Measurements from ENCODE around the gene MYCT1. TPM values are rescaled to one million over a fixed set of nuclear protein-coding genes. Genes with fewer than 3 reads are reported as not detected.

The MYCT1 gene
- total RNA-seq, 1 experiment from 2014 or later = not detected

DNA sequence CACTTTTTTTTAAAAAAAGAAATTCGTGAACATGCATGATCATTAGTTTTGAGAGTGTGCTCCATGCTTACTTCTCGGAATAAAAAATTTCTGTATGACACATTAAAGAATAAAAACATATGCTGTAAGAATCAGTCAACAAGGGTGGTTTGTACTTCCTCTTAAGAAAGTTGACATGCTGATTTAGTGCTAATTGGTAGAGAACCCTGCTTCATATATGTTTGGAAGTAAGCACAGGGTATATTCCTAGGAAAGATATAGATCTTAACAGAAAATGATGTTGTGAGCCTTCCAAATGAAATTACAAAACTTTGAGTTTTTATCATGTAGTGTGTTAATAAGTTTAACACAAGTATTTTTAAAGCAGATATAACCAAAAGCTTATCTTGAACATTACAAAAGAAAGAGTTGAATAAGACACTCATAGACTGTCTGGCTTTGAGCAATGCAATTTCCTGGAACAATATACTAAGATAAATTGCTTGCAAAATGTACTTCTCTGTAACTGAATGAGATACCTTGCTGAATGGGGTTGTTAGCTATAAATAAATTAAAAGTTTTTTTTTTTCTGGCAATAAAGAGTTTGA is 39.1 kb downstream of the MYCT1 start:
- Histone ChIP-seq H3K4me2 (ENCODE audit: low read length) (no peak overlapping the region), H3K36me3 (ENCODE audit: control insufficient read depth in 1 of 2, insufficient read depth in 2 of 2, low read length in 2 of 2) (no peaks in the 10 kb centered on the region), H3K9me2 (ENCODE audit: insufficient read depth) (no peaks in the 10 kb centered on the region), H3K79me2 (ENCODE audit: insufficient read depth, low read length) (no peaks in the 10 kb centered on the region), H3K9me3 (ENCODE audit: control insufficient read depth in 1 of 2, insufficient read depth in 1 of 2, low read depth in 1 of 2, low read length in 2 of 2) (no peaks in the 10 kb centered on the region), H3K4me1 (ENCODE audit: control insufficient read depth in 1 of 2, insufficient read depth in 2 of 2, low read length in 2 of 2) (no peaks in the 10 kb centered on the region), H3K27me3 (ENCODE audit: insufficient read depth, low read length) (peaks cover 25% of the 10 kb centered on the region), H3K9ac (ENCODE audit: low read length) (no peak overlapping the region), H3K27ac (ENCODE audit: low read depth, low read length) (no peak overlapping the region), H4K20me1 (ENCODE audit: insufficient read depth) (no peaks in the 10 kb centered on the region; the same call in 1 of the 2 replicates), H2AFZ (ENCODE audit: low read depth, low read length, poor library complexity, severe bottlenecking) (no peak overlapping the region), H3K4me3 (replicated peaks in 1 of 2; ENCODE audit: low read depth in 1 of 2, low read length in 2 of 2) (no peak overlapping the region)
- POLR2A ChIA-PET = no interaction called here
- RAD21 ChIA-PET (ENCODE audit: low non-redundant PET in 1 of 2, low total read pairs in 2 of 2, uncharacterized antibody in 2 of 2, unreplicated experiment in 2 of 2) = no interaction called here
- CTCF ChIA-PET = interaction anchor here (1.1 to 2.6 kb wide), 2 partner anchors 9 to 12 kb away, joined by 3 to 7 read pairs; no protein-coding TSS in a partner anchor
- DNase-seq (ENCODE audit: low read depth, low spot score) (no peak), ATAC-seq (no peak)
- BruUV-seq (replicated peaks) = no TSS peak
- intact Hi-C loops (cut with micrococcal nuclease) = no loop called here
- TF ChIP-seq CBX3 (IDR thresholded peaks at IDR 0.05; ENCODE audit: low read depth) = no peak
- TF ChIP-seq ZFX (IDR thresholded peaks at IDR 0.05) = no peak
- TF ChIP-seq RAD21 (IDR thresholded peaks at IDR 0.05; ENCODE audit: low read depth) = no peak
- TF ChIP-seq TCF7L2 (IDR thresholded peaks at IDR 0.05; ENCODE audit: borderline replicate concordance, extremely low read depth, insufficient read depth, insufficient read length) = no peak
- TF ChIP-seq, protein P1, sequence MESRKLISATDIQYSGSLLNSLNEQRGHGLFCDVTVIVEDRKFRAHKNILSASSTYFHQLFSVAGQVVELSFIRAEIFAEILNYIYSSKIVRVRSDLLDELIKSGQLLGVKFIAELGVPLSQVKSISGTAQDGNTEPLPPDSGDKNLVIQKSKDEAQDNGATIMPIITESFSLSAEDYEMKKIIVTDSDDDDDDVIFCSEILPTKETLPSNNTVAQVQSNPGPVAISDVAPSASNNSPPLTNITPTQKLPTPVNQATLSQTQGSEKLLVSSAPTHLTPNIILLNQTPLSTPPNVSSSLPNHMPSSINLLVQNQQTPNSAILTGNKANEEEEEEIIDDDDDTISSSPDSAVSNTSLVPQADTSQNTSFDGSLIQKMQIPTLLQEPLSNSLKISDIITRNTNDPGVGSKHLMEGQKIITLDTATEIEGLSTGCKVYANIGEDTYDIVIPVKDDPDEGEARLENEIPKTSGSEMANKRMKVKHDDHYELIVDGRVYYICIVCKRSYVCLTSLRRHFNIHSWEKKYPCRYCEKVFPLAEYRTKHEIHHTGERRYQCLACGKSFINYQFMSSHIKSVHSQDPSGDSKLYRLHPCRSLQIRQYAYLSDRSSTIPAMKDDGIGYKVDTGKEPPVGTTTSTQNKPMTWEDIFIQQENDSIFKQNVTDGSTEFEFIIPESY (IDR thresholded peaks at IDR 0.05; ENCODE audit: extremely low read depth, insufficient replicate concordance, low read length) = no peak
- no peak for TF ChIP-seq EGR1 (IDR thresholded peaks at IDR 0.05; ENCODE audit: low read depth)
- no peak for TF ChIP-seq YY1 (IDR thresholded peaks at IDR 0.05; ENCODE audit: extremely low read depth, insufficient replicate concordance, low read depth, low read length)
- TF ChIP-seq EZH2phosphoT487 (IDR thresholded peaks at IDR 0.05; ENCODE audit: borderline replicate concordance) = no peak
- TF ChIP-seq FOSL1 (IDR thresholded peaks at IDR 0.05; ENCODE audit: low read depth) = no peak
- TF ChIP-seq, protein P2, sequence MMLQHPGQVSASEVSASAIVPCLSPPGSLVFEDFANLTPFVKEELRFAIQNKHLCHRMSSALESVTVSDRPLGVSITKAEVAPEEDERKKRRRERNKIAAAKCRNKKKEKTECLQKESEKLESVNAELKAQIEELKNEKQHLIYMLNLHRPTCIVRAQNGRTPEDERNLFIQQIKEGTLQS (IDR thresholded peaks at IDR 0.05) = no peak
- TF ChIP-seq CEBPB (IDR thresholded peaks at IDR 0.05; ENCODE audit: low read depth) = no peak
- TF ChIP-seq EZH2 (IDR thresholded peaks at IDR 0.05) = no peak
- TF ChIP-seq POLR2A (IDR thresholded peaks at IDR 0.05; ENCODE audit: borderline replicate concordance, extremely low read depth, insufficient read depth, insufficient read length) = no peak

Measured in HCT116 (cell line).